ENCODE measurements around the gene OGFRL1. TPM values are rescaled to one million over a fixed set of nuclear protein-coding genes. Genes with fewer than 3 reads are reported as not detected.
"Not testable (repeated sequence)": the region's sequence is repeated elsewhere in the genome, so short reads cannot be mapped to it uniquely, and the experiment has no call there.

Gene OGFRL1
- 1 to 10 TPM; 4.3 to 8.0 TPM for total RNA-seq
- long read RNA-seq, full-length matches to known transcripts: 5 of 9 reads
- long read RNA-seq, partial matches to known transcripts: 0 of 9 reads
- long read RNA-seq, other reads (novel, unspliced or antisense): 4 of 9 reads

DNA sequence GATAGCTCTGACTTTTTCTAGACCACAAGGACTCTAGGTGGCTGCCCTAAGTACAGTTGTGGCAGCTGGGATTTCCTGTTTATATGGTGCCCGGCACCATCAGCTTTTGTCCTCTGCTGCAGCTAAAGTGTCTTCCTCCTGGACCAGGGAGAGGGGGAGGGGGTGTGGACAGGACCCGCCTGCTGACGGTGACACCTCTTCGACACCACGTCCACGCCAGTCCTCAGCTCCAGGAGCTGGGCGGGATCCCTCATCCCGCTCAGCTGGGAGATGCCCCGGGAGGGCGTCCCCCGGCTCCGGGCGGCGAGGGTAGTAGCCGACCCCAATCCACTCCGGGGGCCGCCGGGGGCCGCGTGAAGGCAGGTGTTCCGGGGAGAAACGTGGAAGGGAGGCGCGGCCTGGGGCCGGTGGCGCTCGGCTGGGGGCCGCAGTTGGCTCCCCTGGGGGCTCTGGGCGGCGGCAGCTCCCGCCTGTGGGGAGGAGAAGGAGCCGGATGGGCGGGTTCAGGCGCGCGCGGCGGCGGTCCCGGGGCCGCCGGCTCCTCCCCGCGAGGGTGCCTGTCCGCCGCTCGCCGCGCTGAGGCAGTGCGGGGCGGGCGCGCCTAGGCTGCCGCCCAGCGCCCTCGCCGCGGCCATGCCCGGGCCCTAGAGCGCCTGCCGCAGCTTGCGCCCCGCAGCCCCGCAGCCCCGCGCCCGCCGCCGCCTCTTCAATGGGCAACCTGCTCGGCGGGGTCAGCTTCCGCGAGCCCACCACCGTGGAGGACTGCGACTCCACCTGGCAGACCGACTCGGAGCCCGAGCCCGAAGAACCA is at the start of gene OGFRL1:
OGFRL1 (plus strand) TSS at position 584 of the 811 bp plus-strand sequence; CDS start at position 710, 126 bp downstream.
- intact Hi-C loops (cut with DNase I, micrococcal nuclease): no loop called here
- ATAC-seq (peak; percentile 97), DNase-seq (peak; percentile 72 to 77)

GRCh38 chr6:71239694-71240093 is 48.9 kb upstream of the OGFRL1 start:
- ATAC-seq (no peak), DNase-seq (no peak)
- intact Hi-C loops (cut with DNase I, micrococcal nuclease): no loop called here

GRCh38 chr6:71245265-71246049 is 43.2 kb upstream of the OGFRL1 start:
- no peak for ATAC-seq
- intact Hi-C loops (cut with DNase I, micrococcal nuclease): no loop called here
- DNase-seq: no peak

- intact Hi-C loops (cut with DNase I, micrococcal nuclease): no loop called here
- no peak for ATAC-seq
These were observed 42.0 kb upstream of the OGFRL1 start for GRCh38 chr6:71246596-71246995.

DNA sequence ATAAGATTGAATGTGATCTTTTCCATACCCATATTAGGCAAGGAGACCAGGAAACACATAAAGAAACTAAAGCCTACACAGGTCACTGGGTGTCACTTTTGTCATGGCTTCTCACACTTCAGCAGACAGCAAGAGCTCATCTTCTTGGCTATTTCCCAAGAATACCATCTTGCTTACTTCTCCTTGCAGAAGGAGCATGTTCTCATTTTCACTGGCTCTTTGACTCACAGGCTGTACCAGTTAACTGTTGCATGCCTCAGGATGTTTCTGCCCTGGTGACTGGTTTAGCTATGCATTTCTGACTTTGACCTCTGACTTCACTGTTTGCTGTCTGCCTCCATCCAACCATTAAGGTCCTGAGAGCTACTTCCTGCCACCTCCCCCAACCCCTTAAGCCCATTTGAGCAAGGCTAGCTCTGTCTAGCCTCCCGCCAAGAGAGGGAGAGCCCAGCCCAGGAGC is 40.3 kb upstream of the OGFRL1 start:
- no peak for ATAC-seq
- no peak for DNase-seq
- intact Hi-C loops (cut with DNase I, micrococcal nuclease): no loop called here

More at GRCh38 chr6:71246596-71246995, 42.0 kb upstream of the OGFRL1 start:
- no peak for DNase-seq

GRCh38 chr6:71248878-71249544 is 39.6 kb upstream of the OGFRL1 start:
- intact Hi-C loops (cut with DNase I, micrococcal nuclease): no loop called here
- ATAC-seq (no peak), DNase-seq (no peak)

GRCh38 chr6:71250099-71250602 is 38.5 kb upstream of the OGFRL1 start:
- intact Hi-C loops (cut with DNase I, micrococcal nuclease): no loop called here
- ATAC-seq (no peak), DNase-seq (no peak)

GRCh38 chr6:71252410-71252809 is 36.2 kb upstream of the OGFRL1 start:
- ATAC-seq (no peak), DNase-seq (no peak)
- intact Hi-C loops (cut with DNase I, micrococcal nuclease): no loop called here

- intact Hi-C loops (cut with DNase I, micrococcal nuclease): no loop called here
- DNase-seq: no peak
- no peak for ATAC-seq
These were observed 35.7 kb upstream of the OGFRL1 start for GRCh38 chr6:71252960-71253359.

DNA sequence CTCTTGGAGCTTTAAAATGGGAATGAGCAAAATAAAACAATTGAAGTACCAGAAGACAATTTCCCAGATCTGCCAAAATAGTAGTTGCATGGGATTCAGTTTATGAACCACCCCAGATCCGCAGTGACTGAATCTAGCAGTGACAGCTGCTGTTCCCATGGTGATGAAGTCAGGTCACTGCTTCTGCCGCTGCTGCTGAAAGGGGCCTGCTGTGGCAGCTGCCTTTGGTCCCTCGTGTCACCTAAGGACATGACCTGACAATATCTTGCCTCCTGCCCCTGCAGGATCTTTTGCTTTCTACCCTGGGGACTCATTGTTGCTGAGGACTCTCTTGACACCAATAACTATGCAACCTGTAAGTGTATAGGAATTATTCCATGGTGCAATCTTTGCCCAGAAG is 34.3 kb upstream of the OGFRL1 start:
- intact Hi-C loops (cut with DNase I, micrococcal nuclease): no loop called here
- ATAC-seq (no peak), DNase-seq (no peak)

DNA sequence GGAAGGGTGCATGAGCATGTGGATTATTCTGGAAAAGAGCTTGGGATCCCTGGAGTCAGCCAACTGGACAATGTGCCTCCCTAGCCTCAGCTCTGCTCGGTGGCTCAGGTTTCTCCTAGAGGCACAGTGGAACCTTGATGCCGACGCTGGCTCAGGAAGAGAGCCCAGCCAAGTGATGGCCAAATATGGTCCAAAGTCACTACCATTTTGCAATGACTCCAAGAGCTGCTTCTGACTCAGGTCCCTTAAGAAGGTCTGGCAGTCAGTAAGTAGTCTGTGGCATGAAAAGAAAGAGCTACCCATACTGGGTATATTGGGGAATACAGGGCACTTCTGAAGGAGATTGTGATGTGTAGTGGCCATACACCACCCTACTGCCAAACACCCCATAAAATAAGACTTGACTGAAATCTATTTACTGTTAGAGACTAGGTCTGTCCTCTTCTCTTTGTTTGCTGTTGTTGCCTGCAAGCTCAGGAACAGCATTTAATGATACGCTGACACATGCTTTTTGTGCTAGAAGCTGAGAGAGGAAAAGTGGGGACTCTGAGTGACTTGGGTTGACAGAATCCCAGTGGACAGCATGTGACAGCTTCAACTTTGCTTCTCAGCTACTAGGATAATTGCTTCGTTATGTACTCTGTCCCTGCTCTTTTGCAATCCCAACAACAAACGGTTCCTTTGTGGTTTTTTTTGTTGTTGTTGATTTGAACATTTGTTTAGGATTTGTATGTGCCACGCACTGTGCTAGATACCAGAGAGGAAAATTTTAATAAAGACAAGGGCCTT is 30.3 kb upstream of the OGFRL1 start:
- intact Hi-C loops (cut with DNase I, micrococcal nuclease): no loop called here
- ATAC-seq (no peak), DNase-seq (no peak)

DNA sequence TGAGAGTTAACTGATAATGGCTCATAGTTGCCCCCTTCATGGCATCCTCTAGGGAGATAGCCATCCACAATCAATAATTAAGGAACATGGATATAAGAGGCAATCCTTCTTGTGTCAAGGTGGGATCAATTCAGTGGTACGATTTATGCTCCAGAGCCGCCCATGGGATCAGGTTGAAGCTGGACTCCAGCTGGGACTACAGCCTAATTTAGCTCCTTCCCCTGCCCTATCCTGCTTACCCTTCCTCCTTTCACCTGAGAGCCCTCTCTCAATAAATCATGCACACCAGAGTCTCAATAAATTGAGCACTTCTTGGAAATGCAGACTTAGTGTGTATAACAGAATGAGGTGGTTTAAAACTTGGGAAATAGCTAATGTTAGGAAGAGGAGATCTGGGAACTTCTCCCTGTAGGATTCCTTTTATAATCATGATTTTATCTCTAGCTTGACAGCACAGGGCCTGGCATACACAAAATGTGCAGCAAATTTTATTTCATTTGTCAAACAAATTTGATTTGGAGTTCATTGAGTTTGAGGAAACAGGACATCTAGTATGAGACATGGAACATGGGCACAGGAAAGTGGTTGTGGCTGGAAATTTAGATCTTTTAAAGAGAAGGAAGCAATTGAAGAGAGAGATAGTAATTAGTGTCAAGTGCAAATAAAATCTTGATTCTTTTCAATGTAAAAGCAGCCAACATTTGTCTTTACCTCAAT is 28.6 kb upstream of the OGFRL1 start:
- ATAC-seq: no peak
- no peak for DNase-seq
- intact Hi-C loops (cut with DNase I, micrococcal nuclease): no loop called here

GRCh38 chr6:71262914-71263313 is 25.7 kb upstream of the OGFRL1 start:
- ATAC-seq (no peak), DNase-seq (no peak)
- intact Hi-C loops (cut with DNase I, micrococcal nuclease): no loop called here

- intact Hi-C loops (cut with DNase I, micrococcal nuclease); DNase-seq; ATAC-seq: not testable (repeated sequence)
These were observed 22.2 kb upstream of the OGFRL1 start for GRCh38 chr6:71266392-71266791.

DNA sequence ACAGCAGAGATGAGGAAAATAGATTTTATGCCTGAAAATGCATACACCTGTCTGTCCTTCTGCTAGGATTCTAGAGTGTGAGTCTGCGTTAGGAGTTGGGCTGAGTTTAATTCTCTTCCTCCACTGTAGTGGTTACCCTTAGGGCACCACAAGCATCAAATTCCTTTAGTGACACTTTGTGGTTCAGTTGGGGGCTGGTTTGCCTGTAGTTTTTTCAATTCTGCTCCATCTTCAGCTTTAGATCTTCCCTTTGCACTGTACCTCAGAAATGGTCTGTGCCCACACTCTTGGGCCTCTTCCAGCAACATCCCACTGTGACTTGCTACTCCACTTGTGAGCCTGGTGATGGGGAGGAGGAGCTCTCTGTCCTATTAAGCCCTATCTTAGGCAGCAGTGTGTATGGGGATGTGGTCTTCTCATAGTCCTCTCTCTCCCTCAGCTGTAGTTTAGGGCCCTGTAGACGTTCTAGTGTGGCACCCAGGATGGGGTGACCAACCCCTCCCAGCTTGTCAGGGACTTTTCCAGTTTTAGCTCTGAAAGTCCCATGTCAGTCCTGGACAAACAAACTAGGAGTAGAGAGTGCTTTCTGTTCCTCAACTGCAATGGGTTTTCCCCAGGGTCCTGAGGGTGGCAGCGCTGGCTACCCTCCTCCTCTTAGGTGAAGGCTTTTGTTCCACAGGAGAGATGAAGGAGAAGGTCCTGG is 19.7 kb upstream of the OGFRL1 start:
- DNase-seq: no peak
- intact Hi-C loops (cut with DNase I, micrococcal nuclease): no loop called here
- no peak for ATAC-seq

DNA sequence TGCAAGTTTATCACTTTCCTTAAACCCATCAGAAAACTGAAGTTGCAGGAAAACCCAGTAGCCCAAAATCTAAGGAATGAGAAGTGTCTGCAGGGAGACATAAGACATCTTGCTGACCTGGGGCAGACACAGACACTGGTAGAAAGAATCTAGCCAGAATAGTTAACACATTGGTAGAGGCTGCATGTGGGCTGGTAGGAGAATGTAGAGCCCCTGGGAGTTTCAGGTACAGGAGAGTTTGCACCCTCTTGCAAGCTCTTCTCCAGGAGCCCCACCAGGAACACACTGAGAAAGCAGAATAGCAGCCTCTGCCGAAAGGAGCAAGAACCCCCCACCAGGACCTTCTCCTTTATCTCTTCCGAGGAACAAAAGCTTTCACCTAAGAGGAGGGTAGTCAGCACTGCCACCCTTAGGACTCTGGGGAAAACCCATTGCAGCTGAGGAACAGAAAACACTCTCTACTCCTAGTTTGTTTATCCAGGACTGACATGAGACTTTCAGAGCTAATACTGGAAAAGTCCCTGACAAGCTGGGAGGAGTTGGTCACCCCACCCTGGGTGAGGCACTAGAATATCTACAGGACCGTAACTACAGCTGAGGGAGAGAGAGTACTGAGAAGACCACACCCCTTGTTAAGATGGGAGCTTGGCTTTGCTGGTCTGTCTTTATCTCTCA is 10.5 kb upstream of the OGFRL1 start:
- DNase-seq: no peak
- intact Hi-C loops (cut with DNase I, micrococcal nuclease): no loop called here
- peak; percentile 65 for ATAC-seq

DNA sequence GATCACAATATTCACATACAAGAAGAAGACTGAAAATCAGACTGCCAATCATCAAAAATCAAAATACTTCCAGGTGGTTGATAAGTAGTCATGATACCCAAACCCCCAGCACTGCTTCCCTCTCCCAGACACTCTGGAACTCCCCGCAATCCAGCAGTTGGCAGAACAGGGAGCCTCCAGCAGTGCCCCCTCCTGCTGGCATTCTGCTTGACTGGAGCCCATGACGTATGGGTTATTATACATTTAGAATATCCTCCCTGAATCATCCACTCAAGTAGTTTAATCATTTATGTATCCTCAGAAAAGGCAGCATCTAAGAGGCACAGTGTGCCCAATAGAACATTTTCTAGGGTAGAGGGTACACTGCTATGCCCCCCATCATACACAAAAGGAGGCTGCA is 9.3 kb upstream of the OGFRL1 start:
- ATAC-seq (no peak), DNase-seq (no peak)
- intact Hi-C loops (cut with DNase I, micrococcal nuclease): no loop called here

All from left colon (tissue), 2 donors.